Measurements from ENCODE around the gene ZFHX3.

DNA sequence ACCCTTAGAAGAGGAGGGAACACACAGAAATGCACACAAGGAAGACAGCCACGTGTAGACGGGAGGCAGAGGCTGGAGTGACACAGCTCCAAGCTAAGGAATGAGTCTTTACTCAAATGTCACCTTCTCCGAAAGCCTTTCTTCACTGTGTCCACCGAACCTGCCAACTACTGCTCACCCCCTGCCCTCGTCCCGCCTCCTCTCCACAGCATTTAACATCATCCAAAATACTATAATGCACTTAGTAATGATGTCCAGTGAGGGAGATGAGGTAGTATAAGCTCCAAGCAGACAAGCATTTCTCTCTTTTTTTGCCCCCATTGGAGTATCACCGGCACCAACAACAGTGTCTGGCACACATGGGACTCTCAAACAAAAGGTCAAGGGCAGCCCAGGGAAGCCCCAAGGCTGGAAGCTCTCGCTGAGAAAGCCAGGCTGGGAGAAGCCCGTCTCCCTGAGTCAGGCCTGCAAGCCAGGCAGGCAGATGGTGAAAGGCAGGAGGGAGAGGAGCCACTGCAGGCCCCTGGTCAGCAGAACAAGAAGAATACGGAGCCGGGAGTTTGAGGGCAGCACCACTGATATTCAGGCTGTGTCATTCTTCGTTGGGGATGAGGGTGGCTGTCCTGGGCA lies 25.9 kb downstream of the ZFHX3 start:
- TF ChIP-seq, protein P1, sequence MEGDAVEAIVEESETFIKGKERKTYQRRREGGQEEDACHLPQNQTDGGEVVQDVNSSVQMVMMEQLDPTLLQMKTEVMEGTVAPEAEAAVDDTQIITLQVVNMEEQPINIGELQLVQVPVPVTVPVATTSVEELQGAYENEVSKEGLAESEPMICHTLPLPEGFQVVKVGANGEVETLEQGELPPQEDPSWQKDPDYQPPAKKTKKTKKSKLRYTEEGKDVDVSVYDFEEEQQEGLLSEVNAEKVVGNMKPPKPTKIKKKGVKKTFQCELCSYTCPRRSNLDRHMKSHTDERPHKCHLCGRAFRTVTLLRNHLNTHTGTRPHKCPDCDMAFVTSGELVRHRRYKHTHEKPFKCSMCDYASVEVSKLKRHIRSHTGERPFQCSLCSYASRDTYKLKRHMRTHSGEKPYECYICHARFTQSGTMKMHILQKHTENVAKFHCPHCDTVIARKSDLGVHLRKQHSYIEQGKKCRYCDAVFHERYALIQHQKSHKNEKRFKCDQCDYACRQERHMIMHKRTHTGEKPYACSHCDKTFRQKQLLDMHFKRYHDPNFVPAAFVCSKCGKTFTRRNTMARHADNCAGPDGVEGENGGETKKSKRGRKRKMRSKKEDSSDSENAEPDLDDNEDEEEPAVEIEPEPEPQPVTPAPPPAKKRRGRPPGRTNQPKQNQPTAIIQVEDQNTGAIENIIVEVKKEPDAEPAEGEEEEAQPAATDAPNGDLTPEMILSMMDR (conservative IDR thresholded peaks at IDR 0.05 in 1 of 2, IDR thresholded peaks at IDR 0.05 in 1 of 2; ENCODE audit: low read depth in 1 of 2, low read length in 2 of 2): no peak
- no peak for TF ChIP-seq EZH2 (IDR thresholded peaks at IDR 0.05; ENCODE audit: low read length, missing control alignments)

Data from fibroblast of lung (primary cell).